Muscle of leg (tissue), 11 donors: ENCODE results near the gene HMGCR. TPM values are rescaled to one million over a fixed set of nuclear protein-coding genes. Genes with fewer than 3 reads are reported as not detected.
A peak's percentile ranks its signal among the peaks of the same experiment; 100 is the strongest.

Experiments
- DNase-seq: peaks from one replicate; pipeline ENCODE4 v3.0.0; 2013
- H3K27ac ChIP-seq: one replicate; pipeline ENCODE4 v1.5.1; 2013; ENCODE audit warnings: mild to moderate bottlenecking, low read length, control low read depth
- H3K27me3 ChIP-seq: one replicate; pipeline ENCODE4 v1.6.1; 2013; ENCODE audit warnings: low read length; ENCODE audit not compliant: control insufficient read depth, insufficient read depth
- H3K36me3 ChIP-seq: one replicate; pipeline ENCODE4 v1.6.1; 2013; ENCODE audit warnings: low read length; ENCODE audit not compliant: control insufficient read depth, insufficient read depth
- H3K4me1 ChIP-seq: one replicate; pipeline ENCODE4 v1.6.1; 2013; ENCODE audit warnings: low read length; ENCODE audit not compliant: control insufficient read depth, insufficient read depth
- H3K4me3 ChIP-seq: one replicate; pipeline ENCODE4 v1.5.1; 2013; ENCODE audit warnings: low read length, control low read depth
- H3K9me3 ChIP-seq: replicated peaks from 2 replicates; pipeline ENCODE4 v1.6.1; 2013; ENCODE audit warnings: low read depth, low read length; ENCODE audit not compliant: control insufficient read depth
- WGBS: methylation state at CpG from one replicate; pipeline ENCODE4 v1.1.5; 2013; ENCODE audit warnings: missing lambda C conversion rate; ENCODE audit not compliant: insufficient coverage; 5-methylcytosine and 5-hydroxymethylcytosine counted together
- polyA plus RNA-seq, 8 donors: library from polyadenylated mRNA; unstranded; fragments of 120-200 nt; gene quantifications; one replicate each; pipeline versions ENCODE4 v1.2.1 to v1.2.3, GENCODE V29; 2013; ENCODE audit warnings: inconsistent platforms in 1 of 8, low replicate concordance in 1 of 8; ENCODE audit not compliant: insufficient read length in 8 of 8, insufficient read depth in 1 of 8
- total RNA-seq: library from RNA; stranded (reverse); fragments of 120-200 nt; gene quantifications from one replicate; pipeline ENCODE4 v1.2.4, GENCODE V29; 2013

HMGCR gene
- total and polyA plus RNA-seq, 9 donors: 14.0 to 37.8 (median 31.8) TPM

GRCh38 chr5:75337366-75338021 is 474 bp downstream of the HMGCR start:
- Histone ChIP-seq H3K4me3 (peak overlapping the region; percentile 74), H3K27ac (peak overlapping the region; percentile 86), H3K4me1 (peaks cover 3% of the 10 kb centered on the region), H3K27me3 (no peaks in the 10 kb centered on the region), H3K36me3 (no peaks in the 10 kb centered on the region), H3K9me3 (no peaks in the 10 kb centered on the region)
- under 1% methylated on average over 42 of the region's 50 CpGs for WGBS
- peak; percentile 48 for DNase-seq

DNA sequence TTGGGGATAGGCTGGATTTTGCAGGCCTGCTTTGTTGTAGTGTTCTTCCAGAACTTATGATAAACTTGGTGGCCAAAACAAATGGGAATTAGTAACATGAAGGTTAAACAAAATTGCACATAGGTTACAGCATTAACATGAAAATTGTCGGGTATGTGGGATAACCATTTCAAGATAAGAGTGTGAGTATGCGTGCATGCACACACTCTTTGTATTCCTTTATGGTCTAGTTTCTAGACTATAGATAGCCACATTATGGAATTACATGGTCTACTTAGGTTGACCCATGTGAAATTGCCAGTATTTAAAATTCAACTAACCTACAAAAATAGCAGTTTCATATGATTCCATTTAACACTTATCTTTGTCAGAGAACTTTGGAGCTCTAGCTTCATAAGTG is 1.4 kb downstream of the HMGCR start:
- H3K4me3 ChIP-seq: peak overlapping the region; percentile 74
- no peaks in the 10 kb centered on the region for H3K9me3 ChIP-seq
- peaks cover 3% of the 10 kb centered on the region for H3K4me1 ChIP-seq
- no peak for DNase-seq
- no peak overlapping the region for H3K27ac ChIP-seq
- no CpG with 5 or more reads among the region's 2 CpGs for WGBS
- no peaks in the 10 kb centered on the region for H3K27me3 ChIP-seq
- H3K36me3 ChIP-seq: no peaks in the 10 kb centered on the region

- H3K4me1 ChIP-seq: peaks cover 3% of the 10 kb centered on the region
- peaks cover 6% of the 10 kb centered on the region for H3K36me3 ChIP-seq
- H3K4me3 ChIP-seq: no peak overlapping the region
- no peak for DNase-seq
- no CpG with 5 or more reads among the region's 3 CpGs for WGBS
- H3K27ac ChIP-seq: no peak overlapping the region
- H3K9me3 ChIP-seq: no peaks in the 10 kb centered on the region
- no peaks in the 10 kb centered on the region for H3K27me3 ChIP-seq
Measured at GRCh38 chr5:75340714-75341478, 3.9 kb downstream of the HMGCR start.

DNA sequence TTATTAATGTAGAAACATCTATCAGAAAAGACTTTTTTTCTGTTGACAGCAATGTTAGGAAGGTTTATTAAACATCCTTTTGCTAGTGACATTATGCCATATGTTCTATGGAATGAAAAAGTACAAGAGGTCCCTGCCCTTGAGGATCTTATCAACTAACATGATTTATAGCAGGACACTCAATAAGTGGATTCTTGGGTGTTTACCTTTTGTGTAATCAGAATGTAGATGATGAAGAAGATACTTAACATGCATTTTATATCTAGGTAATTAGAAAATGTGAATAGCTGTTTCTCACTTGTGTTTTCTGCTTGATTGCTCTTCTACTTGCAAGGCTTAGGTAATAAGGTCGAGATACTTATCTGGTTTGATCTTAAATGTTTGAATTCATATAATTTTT is 4.9 kb downstream of the HMGCR start:
- no peaks in the 10 kb centered on the region for H3K9me3 ChIP-seq
- no CpG with 5 or more reads among the region's 1 CpG for WGBS
- no peak for DNase-seq
- no peak overlapping the region for H3K4me3 ChIP-seq
- H3K36me3 ChIP-seq: peaks cover 8% of the 10 kb centered on the region
- H3K4me1 ChIP-seq: no peaks in the 10 kb centered on the region
- H3K27ac ChIP-seq: no peak overlapping the region
- no peaks in the 10 kb centered on the region for H3K27me3 ChIP-seq

DNA sequence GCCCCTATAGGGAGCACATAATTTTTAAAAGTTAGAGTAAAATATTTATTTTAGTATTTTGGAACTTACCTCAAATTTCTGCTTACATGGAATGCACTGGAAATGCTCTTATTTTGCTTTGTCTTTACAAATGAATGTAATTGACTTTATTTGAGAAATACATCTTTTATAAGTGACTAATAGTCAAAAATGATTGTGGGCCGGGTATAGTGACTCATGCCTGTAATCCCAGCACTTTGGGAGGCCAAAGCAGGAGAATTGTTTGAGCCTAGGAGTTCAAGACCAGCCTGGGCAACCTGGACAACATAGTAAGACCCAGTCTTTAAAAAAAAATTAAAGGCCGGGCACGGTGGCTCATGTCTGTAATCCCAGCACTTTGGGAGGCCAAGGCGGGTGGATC is 5.8 kb downstream of the HMGCR start:
- 100% methylated on average over 3 of the region's 4 CpGs for WGBS
- no peaks in the 10 kb centered on the region for H3K9me3 ChIP-seq
- no peak overlapping the region for H3K4me3 ChIP-seq
- H3K27ac ChIP-seq: no peak overlapping the region
- no peaks in the 10 kb centered on the region for H3K4me1 ChIP-seq
- peaks cover 13% of the 10 kb centered on the region for H3K36me3 ChIP-seq
- H3K27me3 ChIP-seq: no peaks in the 10 kb centered on the region
- DNase-seq: no peak

GRCh38 chr5:75348241-75348640 is 11.2 kb downstream of the HMGCR start:
- H3K27ac ChIP-seq: no peak overlapping the region
- no peak overlapping the region for H3K4me3 ChIP-seq
- peaks cover 38% of the 10 kb centered on the region for H3K36me3 ChIP-seq
- DNase-seq: no peak
- H3K27me3 ChIP-seq: no peaks in the 10 kb centered on the region
- no peaks in the 10 kb centered on the region for H3K4me1 ChIP-seq
- 100% methylated on average over 2 of the region's 3 CpGs for WGBS
- no peaks in the 10 kb centered on the region for H3K9me3 ChIP-seq

GRCh38 chr5:75349663-75350062 is 12.6 kb downstream of the HMGCR start:
- no peaks in the 10 kb centered on the region for H3K4me1 ChIP-seq
- peaks cover 40% of the 10 kb centered on the region for H3K36me3 ChIP-seq

GRCh38 chr5:75351139-75351926 is 14.3 kb downstream of the HMGCR start:
- Histone ChIP-seq H3K4me3 (no peak overlapping the region), H3K36me3 (peaks cover 42% of the 10 kb centered on the region), H3K4me1 (no peaks in the 10 kb centered on the region), H3K27me3 (no peaks in the 10 kb centered on the region), H3K9me3 (no peaks in the 10 kb centered on the region), H3K27ac (no peak overlapping the region)
- DNase-seq: no peak
- no CpG with 5 or more reads among the region's 7 CpGs for WGBS

More at GRCh38 chr5:75349663-75350062, 12.6 kb downstream of the HMGCR start:
- no peak overlapping the region for H3K4me3 ChIP-seq
- H3K27ac ChIP-seq: no peak overlapping the region
- no CpG with 5 or more reads among the region's 2 CpGs for WGBS
- DNase-seq: no peak
- no peaks in the 10 kb centered on the region for H3K9me3 ChIP-seq
- H3K27me3 ChIP-seq: no peaks in the 10 kb centered on the region

- Histone ChIP-seq H3K4me1 (no peaks in the 10 kb centered on the region), H3K27me3 (no peaks in the 10 kb centered on the region), H3K36me3 (peaks cover 52% of the 10 kb centered on the region), H3K27ac (no peak overlapping the region), H3K9me3 (no peaks in the 10 kb centered on the region), H3K4me3 (no peak overlapping the region)
- no peak for DNase-seq
- WGBS: 100% methylated on average over 4 of the region's 6 CpGs
Measured at GRCh38 chr5:75355236-75355635, 18.2 kb downstream of the HMGCR start.

DNA sequence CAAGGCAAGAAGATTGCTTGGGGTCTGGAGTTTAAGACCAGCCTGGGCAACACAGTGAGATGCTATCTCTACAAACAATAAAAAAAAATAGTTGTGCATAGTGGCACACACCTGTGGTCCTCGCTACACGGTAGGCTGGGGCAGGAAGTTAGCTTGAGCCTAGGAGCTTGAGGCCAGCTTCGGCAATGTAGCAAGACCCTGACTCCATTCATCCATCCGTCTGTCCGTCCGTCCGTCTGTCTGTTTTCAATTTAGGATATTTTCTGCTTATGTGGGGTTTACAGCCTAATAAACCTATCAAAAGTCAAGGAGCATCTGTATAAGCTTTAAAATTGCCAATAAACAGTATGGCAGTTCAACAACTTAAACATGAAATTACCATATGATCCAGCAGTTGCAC is 19.7 kb downstream of the HMGCR start:
- Histone ChIP-seq H3K4me3 (no peak overlapping the region), H3K4me1 (no peaks in the 10 kb centered on the region), H3K27me3 (no peaks in the 10 kb centered on the region), H3K36me3 (peaks cover 47% of the 10 kb centered on the region), H3K9me3 (no peaks in the 10 kb centered on the region), H3K27ac (no peak overlapping the region)
- WGBS: no CpG with 5 or more reads among the region's 7 CpGs
- DNase-seq: no peak
